IMR-90 (cell line): ENCODE measurements around the gene CASZ1. TPM values are rescaled to one million over a fixed set of nuclear protein-coding genes. Genes with fewer than 3 reads are reported as not detected.

Source experiments
- ATAC-seq: fragments of 200-7000 bp; cut with Tn5 transposase; 2 replicates; pipeline ENCODE4 v1.9.1; 2020; ENCODE audit warnings: low read depth, mild to moderate bottlenecking, moderate library complexity
- BruUV-seq: library from RNA; stranded (reverse); fragments of 400-500 nt; replicated peaks from 2 replicates; lab custom pipeline; 2021; lab: Mats Ljungman, UMichigan
- CTCF ChIA-PET: fragments of 300-600 bp; formaldehyde crosslinking; extraction: SDS; loops from one replicate; lab custom pipeline; 2021; ENCODE audit warnings: antibody characterized with exemption; lab: Yijun Ruan, JAX
- POLR2A ChIA-PET: fragments of 300-600 bp; sonication (Branson Sonifier 250); formaldehyde crosslinking; loops from one replicate; lab custom pipeline; 2022; ENCODE audit warnings: antibody characterized with exemption; ENCODE audit not compliant: unreplicated experiment; lab: Charles Lee
- DNase-seq: peaks from one replicate; pipeline ENCODE4 v3.0.0; 2013
- H2AFZ ChIP-seq: replicated peaks from 2 replicates; pipeline ENCODE3; 2013; ENCODE audit warnings: low read length, mild to moderate bottlenecking; ENCODE audit not compliant: poor library complexity
- H2AK5ac ChIP-seq: 2 replicates; pipeline ENCODE4 v1.6.1; 2013; ENCODE audit warnings: low read depth, low read length, inconsistent platforms
- H2AK9ac ChIP-seq: replicated peaks from 2 replicates; pipeline ENCODE3; 2013; ENCODE audit warnings: mild to moderate bottlenecking, low read depth, low read length, moderate library complexity; ENCODE audit not compliant: poor library complexity
- H2BK120ac ChIP-seq: 2 replicates; pipeline ENCODE4 v1.6.1; 2013; ENCODE audit warnings: low read depth, low read length, inconsistent platforms
- H2BK15ac ChIP-seq: 3 replicates; pipeline ENCODE4 v1.6.1; 2013; ENCODE audit warnings: low read depth, low read length, inconsistent platforms
- H2BK20ac ChIP-seq: 2 replicates; pipeline ENCODE4 v1.6.1; 2013; ENCODE audit warnings: low read depth, mild to moderate bottlenecking, inconsistent platforms, low read length, moderate library complexity
- H2BK5ac ChIP-seq: 2 replicates; pipeline ENCODE4 v1.6.1; 2013; ENCODE audit warnings: mild to moderate bottlenecking, low read depth, low read length, inconsistent platforms; ENCODE audit not compliant: poor library complexity, severe bottlenecking
- H3K14ac ChIP-seq: replicated peaks from 2 replicates; pipeline ENCODE4 v1.6.1; 2013; ENCODE audit warnings: low read depth, low read length, inconsistent platforms
- H3K18ac ChIP-seq: 2 replicates; pipeline ENCODE4 v1.6.1; 2013; ENCODE audit warnings: low read depth, low read length, control low read depth
- H3K23ac ChIP-seq: 2 replicates; pipeline ENCODE4 v1.6.1; 2013; ENCODE audit warnings: low read depth, low read length, inconsistent platforms
- H3K27ac ChIP-seq: 2 replicates; pipeline ENCODE4 v1.5.1; 2013; ENCODE audit warnings: mild to moderate bottlenecking, control low read depth, low read length; ENCODE audit not compliant: insufficient read depth
- H3K27me3 ChIP-seq: 2 replicates; pipeline ENCODE4 v1.6.1; 2013; ENCODE audit warnings: low read length; ENCODE audit not compliant: control insufficient read depth, insufficient read depth
- H3K36me3 ChIP-seq: 2 replicates; pipeline ENCODE4 v1.6.1; 2013; ENCODE audit warnings: low read length, mixed read lengths; ENCODE audit not compliant: control insufficient read depth, insufficient read depth
- H3K4ac ChIP-seq: 2 replicates; pipeline ENCODE4 v1.6.1; 2013; ENCODE audit warnings: low read depth, low read length, inconsistent platforms
- H3K4me1 ChIP-seq: 2 replicates; pipeline ENCODE4 v1.6.1; 2013; ENCODE audit warnings: low read length, mixed read lengths; ENCODE audit not compliant: control insufficient read depth, insufficient read depth
- H3K4me2 ChIP-seq: 2 replicates; pipeline ENCODE4 v1.6.1; 2013; ENCODE audit warnings: low read depth, mild to moderate bottlenecking, control low read depth, low read length, moderate library complexity
- H3K4me3 ChIP-seq: 2 replicates; pipeline ENCODE4 v1.5.1; 2013; ENCODE audit warnings: low read depth, mild to moderate bottlenecking, control low read depth, low read length, moderate library complexity; ENCODE audit not compliant: insufficient read depth
- H3K56ac ChIP-seq: 2 replicates; pipeline ENCODE4 v1.6.1; 2013; ENCODE audit warnings: low read length, inconsistent platforms; ENCODE audit not compliant: insufficient read depth; ENCODE audit errors: extremely low read depth
- H3K79me1 ChIP-seq, 2 experiments: 2 replicates each; pipeline ENCODE4 v1.6.1; 2013; ENCODE audit warnings: low read length in 2 of 2, inconsistent platforms in 1 of 2, low read depth in 1 of 2
- H3K9ac ChIP-seq: 2 replicates; pipeline ENCODE4 v1.6.1; 2013; ENCODE audit warnings: low read depth, low read length, control low read depth
- H3K9me1 ChIP-seq: 2 replicates; pipeline ENCODE4 v1.6.1; 2013; ENCODE audit warnings: low read length, inconsistent platforms; ENCODE audit not compliant: insufficient read depth
- H3K9me3 ChIP-seq: 2 replicates; pipeline ENCODE4 v1.6.1; 2013; ENCODE audit warnings: low read length; ENCODE audit not compliant: control insufficient read depth, insufficient read depth
- H4K20me1 ChIP-seq: 2 replicates; pipeline ENCODE4 v1.6.1; 2013; ENCODE audit warnings: low read length, inconsistent platforms; ENCODE audit not compliant: insufficient read depth
- H4K5ac ChIP-seq: 2 replicates; pipeline ENCODE4 v1.6.1; 2013; ENCODE audit warnings: mild to moderate bottlenecking, low read depth, low read length, control low read depth
- H4K8ac ChIP-seq, 2 experiments: 2 replicates each; pipeline ENCODE4 v1.6.1; 2013; ENCODE audit warnings: low read depth in 2 of 2, low read length in 2 of 2, control low read depth in 1 of 2, inconsistent platforms in 1 of 2
- H4K91ac ChIP-seq: 2 replicates; pipeline ENCODE4 v1.6.1; 2013; ENCODE audit warnings: low read depth, low read length, inconsistent platforms; ENCODE audit not compliant: insufficient read depth
- CEBPB ChIP-seq: IDR thresholded peaks from 2 replicates; pipeline ENCODE4 v1.6.1; 2012; ENCODE audit warnings: low read depth, low read length, improper control_type of control experiment
- FOS ChIP-seq: fragments of 150-350 bp; IDR thresholded peaks from 2 replicates; pipeline ENCODE4 v1.6.1; 2016; ENCODE audit warnings: low read depth, low read length
- NFE2L2 ChIP-seq: fragments of 150-350 bp; IDR thresholded peaks from 2 replicates; pipeline ENCODE4 v1.6.1; 2016; ENCODE audit warnings: low read depth, mild to moderate bottlenecking, low read length
- RCOR1 ChIP-seq: IDR thresholded peaks from 2 replicates; pipeline ENCODE4 v1.6.1; 2012; ENCODE audit warnings: mild to moderate bottlenecking, low read length, improper control_type of control experiment; ENCODE audit not compliant: insufficient replicate concordance
- USF2 ChIP-seq: fragments of 150-350 bp; IDR thresholded peaks from 2 replicates; pipeline ENCODE4 v1.6.1; 2017; ENCODE audit warnings: mild to moderate bottlenecking, antibody characterized with exemption, low read length, low read depth
- WGBS, 2 experiments: methylation state at CpG; one replicate each; pipeline versions ENCODE4 v1.1.5 to v1.1.7; 2013; ENCODE audit warnings: missing lambda C conversion rate in 2 of 2; ENCODE audit not compliant: insufficient read length in 1 of 2; ENCODE audit errors: extremely low coverage in 2 of 2; 5-methylcytosine and 5-hydroxymethylcytosine counted together
- dilution Hi-C: fragments of 300-500 bp; cut with HindIII; formaldehyde crosslinking; loops from one replicate; pipeline ENCODE4 v1.14.3; 2018; ENCODE audit warnings: low sequenced_read_pairs; ENCODE audit not compliant: unreplicated experiment
- in situ Hi-C: fragments of 300-500 bp; cut with MboI; formaldehyde crosslinking; loops from 3 replicates; pipeline ENCODE4 v1.14.3; 2019; ENCODE audit warnings: low sequenced_read_pairs, inconsistent platforms, mixed read lengths
- intact Hi-C: fragments of 100-400 bp; cut with micrococcal nuclease; formaldehyde crosslinking; loops from 2 replicates; pipeline ENCODE4 v1.10.0; 2022
- polyA plus RNA-seq, 3 experiments: library from polyadenylated mRNA; depleted of rRNA; stranded (reverse); fragments of >200 nt; gene quantifications; 2 replicates each; pipeline ENCODE4 v1.2.3, GENCODE V29; 2012; ENCODE audit warnings: low replicate concordance in 1 of 3
- total RNA-seq: library from RNA; depleted of rRNA; stranded (reverse); fragments of >200 nt; gene quantifications from 2 replicates; pipeline ENCODE4 v1.2.3, GENCODE V29; 2012

Gene CASZ1
- total and polyA plus RNA-seq, 2 of the 4 experiments (the other 2 are of a cell fraction): 0.18 to 0.24 TPM

GRCh38 chr1:10751561-10752085 lies 44.8 kb downstream of the CASZ1 start:
- TF ChIP-seq RCOR1 (no peak), USF2 (no peak), FOS (no peak), NFE2L2 (no peak), CEBPB (no peak)
- no peak overlapping the region for H2BK120ac ChIP-seq
- ATAC-seq: no peak
- H4K5ac ChIP-seq: no peak overlapping the region
- H3K9me1 ChIP-seq: no peaks in the 10 kb centered on the region
- no peak overlapping the region for H2BK15ac ChIP-seq
- H3K56ac ChIP-seq: no peak overlapping the region
- H2AFZ ChIP-seq: no peak overlapping the region
- peaks cover 35% of the 10 kb centered on the region for H3K27me3 ChIP-seq
- ChIA-PET CTCF (no interaction called here), POLR2A (no interaction called here)
- BruUV-seq: no TSS peak
- no peak overlapping the region for H3K18ac ChIP-seq
- no peak overlapping the region for H2AK5ac ChIP-seq
- H3K14ac ChIP-seq: no peak overlapping the region
- no peak overlapping the region for H4K8ac ChIP-seq
- no peaks in the 10 kb centered on the region for H4K20me1 ChIP-seq
- no peak overlapping the region for H3K4ac ChIP-seq
- H3K9ac ChIP-seq: no peak overlapping the region
- no peak overlapping the region for H3K27ac ChIP-seq
- no peak overlapping the region for H2AK9ac ChIP-seq
- DNase-seq: no peak
- H4K91ac ChIP-seq: no peak overlapping the region
- no peaks in the 10 kb centered on the region for H3K36me3 ChIP-seq
- no peak overlapping the region for H3K4me3 ChIP-seq
- H3K4me1 ChIP-seq: no peaks in the 10 kb centered on the region
- H3K4me2 ChIP-seq: no peak overlapping the region
- in situ Hi-C loops: no loop called here
- intact Hi-C loops: no loop called here
- dilution Hi-C loops: no loop called here
- H3K79me1 ChIP-seq: no peaks in the 10 kb centered on the region
- WGBS, 2 experiments: 60% methylated on average over 1 of the region's 14 CpGs; no CpG with 5 or more reads in 1 of the 2 experiments
- H3K9me3 ChIP-seq: no peaks in the 10 kb centered on the region
- no peak overlapping the region for H2BK20ac ChIP-seq
- H3K23ac ChIP-seq: no peak overlapping the region
- H2BK5ac ChIP-seq: no peak overlapping the region
